ENCODE data around the gene FAM3C.

Gene FAM3C

GRCh38 chr7:121416533-121416932 is 20.4 kb upstream of the FAM3C start:
- no peak for DNase-seq (ENCODE audit: low read depth, low spot score)
- H3K4me3 ChIP-seq (ENCODE audit: low read length), result no peak overlapping the region

- H3K4me3 ChIP-seq (ENCODE audit: low read length), result no peak overlapping the region
- no peak for DNase-seq (ENCODE audit: low read depth, low spot score)
These were observed 18.3 kb upstream of the FAM3C start for GRCh38 chr7:121414436-121414835.

GRCh38 chr7:121411597-121411979 is 15.5 kb upstream of the FAM3C start:
- DNase-seq (ENCODE audit: low read depth, low spot score), result no peak
- H3K4me3 ChIP-seq (ENCODE audit: low read length), result no peak overlapping the region

- no peak overlapping the region for H3K4me3 ChIP-seq (ENCODE audit: low read length)
- no peak for DNase-seq (ENCODE audit: low read depth, low spot score)
These were observed 14.9 kb upstream of the FAM3C start for GRCh38 chr7:121410829-121411596.

- no peak for DNase-seq (ENCODE audit: low read depth, low spot score)
These were observed 10.8 kb upstream of the FAM3C start for GRCh38 chr7:121406944-121407343.

GRCh38 chr7:121406461-121406860 is 10.4 kb upstream of the FAM3C start:
- no peak overlapping the region for H3K4me3 ChIP-seq (ENCODE audit: low read length)
- DNase-seq (ENCODE audit: low read depth, low spot score), result no peak

More at GRCh38 chr7:121406944-121407343, 10.8 kb upstream of the FAM3C start:
- no peak overlapping the region for H3K4me3 ChIP-seq (ENCODE audit: low read length)

GRCh38 chr7:121404348-121404747 is 8.2 kb upstream of the FAM3C start:
- no peak for DNase-seq (ENCODE audit: low read depth, low spot score)
- H3K4me3 ChIP-seq (ENCODE audit: low read length), result no peak overlapping the region

- H3K4me3 ChIP-seq (ENCODE audit: low read length), result no peak overlapping the region
- DNase-seq (ENCODE audit: low read depth, low spot score), result no peak
These were observed 6.6 kb upstream of the FAM3C start for GRCh38 chr7:121402701-121403100.

- DNase-seq (ENCODE audit: low read depth, low spot score), result no peak
These were observed 5.8 kb upstream of the FAM3C start for GRCh38 chr7:121401896-121402295.

GRCh38 chr7:121398246-121398645 is 2.1 kb upstream of the FAM3C start:
- DNase-seq (ENCODE audit: low read depth, low spot score), result no peak
- no peak overlapping the region for H3K4me3 ChIP-seq (ENCODE audit: low read length)

More at GRCh38 chr7:121401896-121402295, 5.8 kb upstream of the FAM3C start:
- no peak overlapping the region for H3K4me3 ChIP-seq (ENCODE audit: low read length)

GRCh38 chr7:121397822-121398221 is 1.7 kb upstream of the FAM3C start:
- H3K4me3 ChIP-seq (ENCODE audit: low read length), result no peak overlapping the region
- DNase-seq (ENCODE audit: low read depth, low spot score), result no peak

GRCh38 chr7:121397361-121397760 is 1.3 kb upstream of the FAM3C start:
- no peak overlapping the region for H3K4me3 ChIP-seq (ENCODE audit: low read length)
- no peak for DNase-seq (ENCODE audit: low read depth, low spot score)

- peak; percentile 29 for DNase-seq (ENCODE audit: low read depth, low spot score)
- peak overlapping the region; percentile 56 for H3K4me3 ChIP-seq (ENCODE audit: low read length)
These were observed 581 bp downstream of the FAM3C start for GRCh38 chr7:121395494-121395960.

- no peak overlapping the region for H3K4me3 ChIP-seq (ENCODE audit: low read length)
- DNase-seq (ENCODE audit: low read depth, low spot score), result no peak
These were observed 1.4 kb downstream of the FAM3C start for GRCh38 chr7:121394709-121395140.

- H3K4me3 ChIP-seq (ENCODE audit: low read length), result no peak overlapping the region
- DNase-seq (ENCODE audit: low read depth, low spot score), result no peak
These were observed 3.1 kb downstream of the FAM3C start for GRCh38 chr7:121393005-121393366.

GRCh38 chr7:121392277-121393004 is 3.7 kb downstream of the FAM3C start:
- no peak overlapping the region for H3K4me3 ChIP-seq (ENCODE audit: low read length)
- no peak for DNase-seq (ENCODE audit: low read depth, low spot score)

GRCh38 chr7:121391686-121392085 is 4.4 kb downstream of the FAM3C start:
- no peak for DNase-seq (ENCODE audit: low read depth, low spot score)
- no peak overlapping the region for H3K4me3 ChIP-seq (ENCODE audit: low read length)

- no peak for DNase-seq (ENCODE audit: low read depth, low spot score)
- no peak overlapping the region for H3K4me3 ChIP-seq (ENCODE audit: low read length)
These were observed 5.5 kb downstream of the FAM3C start for GRCh38 chr7:121390617-121391016.

GRCh38 chr7:121390109-121390508 is 6.0 kb downstream of the FAM3C start:
- no peak for DNase-seq (ENCODE audit: low read depth, low spot score)
- no peak overlapping the region for H3K4me3 ChIP-seq (ENCODE audit: low read length)

- no peak for DNase-seq (ENCODE audit: low read depth, low spot score)
- H3K4me3 ChIP-seq (ENCODE audit: low read length), result no peak overlapping the region
These were observed 7.2 kb downstream of the FAM3C start for GRCh38 chr7:121388950-121389349.

GRCh38 chr7:121385800-121386179 is 10.3 kb downstream of the FAM3C start:
- H3K4me3 ChIP-seq (ENCODE audit: low read length), result no peak overlapping the region
- no peak for DNase-seq (ENCODE audit: low read depth, low spot score)
